Measurements from ENCODE around the gene KRT13. TPM values are rescaled to one million over a fixed set of nuclear protein-coding genes. Genes with fewer than 3 reads are reported as not detected.

Gene KRT13
- polyA plus RNA-seq, 1 donor (not counting 4 experiments of a cell fraction or from before 2014, with no cell fraction given), result 24.0 TPM

GRCh38 chr17:41456204-41456603, 49.2 kb downstream of the KRT13 start:
- H3K79me2 ChIP-seq (ENCODE audit: control insufficient read depth, insufficient read depth, low read length), result no peaks in the 10 kb centered on the region
- no peak for TF ChIP-seq EZH2 (IDR thresholded peaks at IDR 0.05; ENCODE audit: low read length)
- TF ChIP-seq, protein P1, sequence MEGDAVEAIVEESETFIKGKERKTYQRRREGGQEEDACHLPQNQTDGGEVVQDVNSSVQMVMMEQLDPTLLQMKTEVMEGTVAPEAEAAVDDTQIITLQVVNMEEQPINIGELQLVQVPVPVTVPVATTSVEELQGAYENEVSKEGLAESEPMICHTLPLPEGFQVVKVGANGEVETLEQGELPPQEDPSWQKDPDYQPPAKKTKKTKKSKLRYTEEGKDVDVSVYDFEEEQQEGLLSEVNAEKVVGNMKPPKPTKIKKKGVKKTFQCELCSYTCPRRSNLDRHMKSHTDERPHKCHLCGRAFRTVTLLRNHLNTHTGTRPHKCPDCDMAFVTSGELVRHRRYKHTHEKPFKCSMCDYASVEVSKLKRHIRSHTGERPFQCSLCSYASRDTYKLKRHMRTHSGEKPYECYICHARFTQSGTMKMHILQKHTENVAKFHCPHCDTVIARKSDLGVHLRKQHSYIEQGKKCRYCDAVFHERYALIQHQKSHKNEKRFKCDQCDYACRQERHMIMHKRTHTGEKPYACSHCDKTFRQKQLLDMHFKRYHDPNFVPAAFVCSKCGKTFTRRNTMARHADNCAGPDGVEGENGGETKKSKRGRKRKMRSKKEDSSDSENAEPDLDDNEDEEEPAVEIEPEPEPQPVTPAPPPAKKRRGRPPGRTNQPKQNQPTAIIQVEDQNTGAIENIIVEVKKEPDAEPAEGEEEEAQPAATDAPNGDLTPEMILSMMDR (optimal IDR thresholded peaks at IDR 0.05 in 1 of 3, IDR thresholded peaks at IDR 0.05 in 1 of 3, conservative IDR thresholded peaks at IDR 0.05 in 1 of 3; ENCODE audit: extremely low read depth in 1 of 3, insufficient read depth in 2 of 3, low read length in 3 of 3), result peak in 2 of 3 experiments; percentile 4 to 63
- dilution Hi-C loops (cut with MboI; ENCODE audit: extremely low pct_ligation_motif_present, low sequenced_read_pairs), result no loop called here
- H3K27me3 ChIP-seq (ENCODE audit: control insufficient read depth, extremely low read depth, insufficient read depth, low read length), result no peaks in the 10 kb centered on the region
- H4K20me1 ChIP-seq (ENCODE audit: control insufficient read depth, extremely low read depth, insufficient read depth, low read length), result no peaks in the 10 kb centered on the region
- peaks cover 3% of the 10 kb centered on the region for H3K4me1 ChIP-seq (ENCODE audit: control insufficient read depth, extremely low read depth, insufficient read depth, low read length)
- H3K9me1 ChIP-seq (ENCODE audit: control insufficient read depth, extremely low read depth, insufficient read depth, low read length), result no peaks in the 10 kb centered on the region
- DNase-seq (ENCODE audit: low read depth, low spot score), result no peak
- H3K4me3 ChIP-seq (ENCODE audit: control insufficient read depth in 2 of 3, extremely low read depth in 1 of 3, insufficient read depth in 2 of 3, low read depth in 1 of 3, low read length in 3 of 3), result no peak overlapping the region
- H3K27ac ChIP-seq (ENCODE audit: control insufficient read depth, insufficient read depth, low read length), result no peak overlapping the region
- H3K36me3 ChIP-seq (ENCODE audit: control insufficient read depth in 2 of 2, extremely low read depth in 1 of 2, insufficient read depth in 2 of 2, low read length in 2 of 2), result no peaks in the 10 kb centered on the region
- H3K4me2 ChIP-seq (ENCODE audit: control insufficient read depth, extremely low read depth, insufficient read depth, low read depth, low read length), result no peak overlapping the region
- H3K9ac ChIP-seq (ENCODE audit: control insufficient read depth, extremely low read depth, insufficient read depth, low read length), result no peak overlapping the region
- no peak for FAIRE-seq
- no peaks in the 10 kb centered on the region for H3K9me3 ChIP-seq (ENCODE audit: control insufficient read depth, low read depth, low read length)
- no peak overlapping the region for H2AFZ ChIP-seq (ENCODE audit: control insufficient read depth, low read length)

GRCh38 chr17:41455236-41455635, 50.2 kb downstream of the KRT13 start:
- dilution Hi-C loops (cut with MboI; ENCODE audit: extremely low pct_ligation_motif_present, low sequenced_read_pairs), result no loop called here
- Histone ChIP-seq H4K20me1 (ENCODE audit: control insufficient read depth, extremely low read depth, insufficient read depth, low read length) (no peaks in the 10 kb centered on the region), H3K4me1 (ENCODE audit: control insufficient read depth, extremely low read depth, insufficient read depth, low read length) (peaks cover 3% of the 10 kb centered on the region), H3K27me3 (ENCODE audit: control insufficient read depth, extremely low read depth, insufficient read depth, low read length) (no peaks in the 10 kb centered on the region), H3K4me2 (ENCODE audit: control insufficient read depth, extremely low read depth, insufficient read depth, low read depth, low read length) (no peak overlapping the region), H3K9me3 (ENCODE audit: control insufficient read depth, low read depth, low read length) (no peaks in the 10 kb centered on the region), H3K79me2 (ENCODE audit: control insufficient read depth, insufficient read depth, low read length) (no peaks in the 10 kb centered on the region), H3K9me1 (ENCODE audit: control insufficient read depth, extremely low read depth, insufficient read depth, low read length) (no peaks in the 10 kb centered on the region), H3K27ac (ENCODE audit: control insufficient read depth, insufficient read depth, low read length) (no peak overlapping the region), H3K9ac (ENCODE audit: control insufficient read depth, extremely low read depth, insufficient read depth, low read length) (no peak overlapping the region), H3K4me3 (ENCODE audit: control insufficient read depth in 2 of 3, extremely low read depth in 1 of 3, insufficient read depth in 2 of 3, low read depth in 1 of 3, low read length in 3 of 3) (no peak overlapping the region), H3K36me3 (ENCODE audit: control insufficient read depth in 2 of 2, extremely low read depth in 1 of 2, insufficient read depth in 2 of 2, low read length in 2 of 2) (no peaks in the 10 kb centered on the region), H2AFZ (ENCODE audit: control insufficient read depth, low read length) (no peak overlapping the region)
- FAIRE-seq, result no peak
- DNase-seq (ENCODE audit: low read depth, low spot score), result no peak
- TF ChIP-seq, protein P1 (optimal IDR thresholded peaks at IDR 0.05 in 1 of 3, IDR thresholded peaks at IDR 0.05 in 1 of 3, conservative IDR thresholded peaks at IDR 0.05 in 1 of 3; ENCODE audit: extremely low read depth in 1 of 3, insufficient read depth in 2 of 3, low read length in 3 of 3), result no peak
- TF ChIP-seq EZH2 (IDR thresholded peaks at IDR 0.05; ENCODE audit: low read length), result no peak
